GM12865 (cell line): Measurements from ENCODE around the gene TGM6.

Experiments used
- DNase-seq: peaks from one replicate; pipeline ENCODE4 v3.0.0; 2010; ENCODE audit warnings: low read depth
- H3K4me3 ChIP-seq: 2 replicates; pipeline ENCODE4 v1.5.1; 2011; ENCODE audit warnings: mild to moderate bottlenecking, low read depth, low read length, control low read depth
- CTCF ChIP-seq: IDR thresholded peaks from 2 replicates; pipeline ENCODE4 v1.5.1; 2011; ENCODE audit warnings: low read length, control low read depth, low read depth, inconsistent platforms; ENCODE audit not compliant: insufficient read depth; ENCODE audit errors: missing control alignments

The TGM6 gene

GRCh38 chr20:2394411-2395055 lies 13.8 kb downstream of the TGM6 start:
- TF ChIP-seq CTCF = no peak
- no peak overlapping the region for H3K4me3 ChIP-seq
- DNase-seq = no peak

DNA sequence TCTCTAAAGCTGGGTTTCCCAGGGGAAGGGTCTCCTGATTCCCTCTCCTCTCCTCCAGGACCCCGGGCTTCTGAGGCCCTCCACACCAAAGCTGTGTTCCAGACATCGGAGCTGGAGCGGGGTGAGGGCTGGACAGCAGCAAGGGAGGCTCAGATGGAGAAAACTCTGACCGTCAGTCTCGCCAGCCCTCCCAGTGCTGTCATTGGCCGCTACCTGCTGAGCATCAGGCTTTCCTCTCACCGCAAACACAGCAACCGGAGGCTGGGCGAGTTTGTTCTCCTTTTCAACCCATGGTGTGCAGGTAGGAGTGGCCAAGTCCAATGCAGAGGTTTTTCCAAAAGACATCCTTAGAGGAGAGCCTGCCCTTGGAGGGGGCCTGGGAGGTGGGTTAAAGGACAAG lies 14.4 kb downstream of the TGM6 start:
- no peak for TF ChIP-seq CTCF
- no peak for DNase-seq
- H3K4me3 ChIP-seq = no peak overlapping the region

DNA sequence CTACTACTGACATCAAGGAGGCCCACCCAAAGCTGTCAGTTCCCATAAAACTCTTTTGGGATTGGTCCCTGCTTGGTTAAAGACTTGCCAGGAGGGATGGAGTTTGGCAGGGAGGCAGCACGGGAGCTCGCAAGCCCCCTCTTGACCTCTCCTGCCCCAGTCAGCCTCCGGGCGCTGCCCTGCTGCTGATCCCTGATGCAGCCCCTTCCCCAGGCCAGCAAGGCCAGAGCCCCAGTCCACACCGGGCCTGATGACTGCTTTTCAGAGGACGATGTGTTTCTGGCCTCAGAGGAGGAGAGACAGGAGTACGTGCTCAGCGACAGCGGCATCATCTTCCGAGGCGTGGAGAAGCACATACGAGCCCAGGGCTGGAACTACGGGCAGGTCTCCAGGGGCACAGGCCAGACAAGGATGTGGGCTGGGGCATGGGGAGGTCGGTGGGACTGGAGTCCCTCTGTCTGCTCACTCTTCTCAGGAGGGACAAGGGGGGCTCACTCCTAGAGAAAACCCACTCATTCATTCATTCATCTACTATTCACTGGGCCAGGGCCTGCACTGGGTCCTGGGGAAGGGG lies 15.6 kb downstream of the TGM6 start:
- TF ChIP-seq CTCF = no peak
- H3K4me3 ChIP-seq = no peak overlapping the region
- DNase-seq = no peak

DNA sequence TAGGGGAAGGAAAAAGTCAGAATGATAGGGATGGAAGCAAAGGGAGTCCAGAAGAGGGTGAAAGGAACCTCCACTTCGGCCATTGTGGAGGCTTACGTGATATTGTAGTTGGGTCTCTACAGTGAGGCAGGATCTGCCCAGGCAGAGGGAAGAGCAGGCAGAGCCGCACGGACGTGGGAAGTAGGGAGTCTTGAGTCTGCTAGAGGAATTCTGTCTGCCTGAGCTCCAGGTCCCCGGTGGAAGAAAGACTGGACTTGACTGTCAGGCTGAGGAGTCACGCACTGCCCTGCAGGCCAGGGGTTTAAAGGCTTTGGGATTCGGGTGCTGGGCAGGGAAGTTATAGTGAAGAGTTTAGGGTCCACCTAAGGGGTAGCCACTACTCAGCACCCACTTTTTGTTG lies 16.4 kb downstream of the TGM6 start:
- TF ChIP-seq CTCF = no peak
- no peak overlapping the region for H3K4me3 ChIP-seq
- no peak for DNase-seq

DNA sequence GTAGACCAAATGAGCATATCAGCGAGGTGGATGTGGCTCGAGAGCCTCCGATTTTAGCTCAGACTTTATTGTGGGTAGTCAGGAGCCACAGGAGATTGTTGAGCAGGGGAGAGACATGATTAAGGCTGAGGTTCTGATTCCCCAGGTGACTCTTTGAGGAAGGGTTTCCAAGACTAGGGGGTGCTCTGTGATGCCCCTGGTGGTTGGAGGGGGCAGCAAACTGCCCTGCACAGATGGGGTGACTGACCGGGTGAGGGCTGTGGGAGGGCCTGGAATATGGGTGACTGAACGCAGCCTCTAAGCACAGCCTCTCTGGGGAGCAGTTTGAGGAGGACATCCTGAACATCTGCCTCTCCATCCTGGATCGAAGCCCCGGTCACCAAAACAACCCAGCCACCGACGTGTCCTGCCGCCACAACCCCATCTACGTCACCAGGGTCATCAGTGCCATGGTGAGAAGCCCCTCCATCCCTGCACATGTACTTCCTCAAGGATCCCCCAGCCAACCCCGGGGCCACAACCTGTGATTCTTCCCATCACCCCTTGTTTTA lies 17.0 kb downstream of the TGM6 start:
- DNase-seq = no peak
- H3K4me3 ChIP-seq = no peak overlapping the region
- peak; percentile 10 for TF ChIP-seq CTCF

- no peak for TF ChIP-seq CTCF
- no peak for DNase-seq
- H3K4me3 ChIP-seq = no peak overlapping the region
Measured at GRCh38 chr20:2398449-2398848, 17.7 kb downstream of the TGM6 start.
